ENCODE results near the gene LPXN.

DNA sequence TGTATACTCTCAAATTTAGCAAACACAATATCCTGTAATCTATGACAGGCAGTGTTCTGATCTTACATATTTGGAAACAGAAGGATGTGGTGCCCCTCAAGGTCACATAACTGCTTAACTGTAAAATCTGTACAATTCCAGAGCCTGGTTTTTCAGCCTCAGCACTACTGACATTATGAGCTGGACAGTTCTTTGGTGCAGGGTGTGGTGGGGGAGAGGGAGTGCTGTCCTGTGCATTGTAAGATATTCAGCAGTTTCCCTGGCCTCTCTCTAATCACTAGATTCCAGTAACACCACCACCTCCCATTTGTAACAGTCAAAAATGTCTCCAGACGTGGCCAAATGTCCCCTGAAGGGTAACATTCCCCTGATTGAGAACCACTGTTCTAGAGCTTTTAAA, 65.9 kb downstream of the LPXN start:
- TF ChIP-seq, protein P1, sequence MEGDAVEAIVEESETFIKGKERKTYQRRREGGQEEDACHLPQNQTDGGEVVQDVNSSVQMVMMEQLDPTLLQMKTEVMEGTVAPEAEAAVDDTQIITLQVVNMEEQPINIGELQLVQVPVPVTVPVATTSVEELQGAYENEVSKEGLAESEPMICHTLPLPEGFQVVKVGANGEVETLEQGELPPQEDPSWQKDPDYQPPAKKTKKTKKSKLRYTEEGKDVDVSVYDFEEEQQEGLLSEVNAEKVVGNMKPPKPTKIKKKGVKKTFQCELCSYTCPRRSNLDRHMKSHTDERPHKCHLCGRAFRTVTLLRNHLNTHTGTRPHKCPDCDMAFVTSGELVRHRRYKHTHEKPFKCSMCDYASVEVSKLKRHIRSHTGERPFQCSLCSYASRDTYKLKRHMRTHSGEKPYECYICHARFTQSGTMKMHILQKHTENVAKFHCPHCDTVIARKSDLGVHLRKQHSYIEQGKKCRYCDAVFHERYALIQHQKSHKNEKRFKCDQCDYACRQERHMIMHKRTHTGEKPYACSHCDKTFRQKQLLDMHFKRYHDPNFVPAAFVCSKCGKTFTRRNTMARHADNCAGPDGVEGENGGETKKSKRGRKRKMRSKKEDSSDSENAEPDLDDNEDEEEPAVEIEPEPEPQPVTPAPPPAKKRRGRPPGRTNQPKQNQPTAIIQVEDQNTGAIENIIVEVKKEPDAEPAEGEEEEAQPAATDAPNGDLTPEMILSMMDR (IDR thresholded peaks at IDR 0.05 in 4 of 5, conservative IDR thresholded peaks at IDR 0.05 in 1 of 5) = no peak
- no peak for TF ChIP-seq POLR2A (IDR thresholded peaks at IDR 0.05)
